Measurements from ENCODE around the gene KCNJ6. TPM values are rescaled to one million over a fixed set of nuclear protein-coding genes. Genes with fewer than 3 reads are reported as not detected.

The KCNJ6 gene
- polyA plus RNA-seq, 3 donors, result 0.16 to 0.30 (median 0.27) TPM

DNA sequence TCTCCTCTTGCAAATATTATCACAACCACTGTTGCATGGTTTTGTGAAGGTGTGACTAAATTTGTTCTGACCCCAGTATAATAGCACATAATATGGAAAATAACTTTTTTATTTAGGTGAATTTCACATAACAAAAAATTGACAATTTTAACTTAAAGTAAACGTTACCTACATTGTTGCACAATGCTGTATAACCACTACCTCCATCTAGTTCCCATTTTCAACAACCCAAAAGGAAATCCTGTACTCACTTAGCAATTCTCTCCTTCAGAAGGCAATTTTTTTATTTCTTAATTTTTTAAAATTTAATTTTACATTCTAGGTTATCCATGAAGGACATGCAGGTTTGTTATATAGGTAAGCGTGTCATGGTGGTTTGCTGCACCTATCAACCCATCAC lies 95.2 kb downstream of the KCNJ6 start:
- no peak for DNase-seq

DNA sequence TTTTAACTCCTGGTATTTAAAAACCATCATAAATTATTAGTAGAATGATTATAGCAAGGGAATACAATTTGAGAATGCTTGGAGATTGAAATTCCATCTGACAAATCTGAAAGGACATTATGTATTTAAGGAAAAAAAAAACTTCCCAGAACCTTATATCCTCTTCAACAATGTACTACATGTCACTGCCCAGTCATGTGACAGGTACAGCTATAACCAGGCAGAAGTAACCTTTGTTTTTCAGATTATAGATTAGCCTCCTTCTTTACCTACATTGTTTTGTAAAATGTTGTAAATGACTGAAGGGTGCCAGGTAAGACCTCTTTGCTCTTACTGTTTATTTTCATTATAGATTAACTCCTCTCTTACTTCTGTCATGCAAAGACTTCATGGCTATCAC lies 96.9 kb downstream of the KCNJ6 start:
- DNase-seq, result no peak

DNA sequence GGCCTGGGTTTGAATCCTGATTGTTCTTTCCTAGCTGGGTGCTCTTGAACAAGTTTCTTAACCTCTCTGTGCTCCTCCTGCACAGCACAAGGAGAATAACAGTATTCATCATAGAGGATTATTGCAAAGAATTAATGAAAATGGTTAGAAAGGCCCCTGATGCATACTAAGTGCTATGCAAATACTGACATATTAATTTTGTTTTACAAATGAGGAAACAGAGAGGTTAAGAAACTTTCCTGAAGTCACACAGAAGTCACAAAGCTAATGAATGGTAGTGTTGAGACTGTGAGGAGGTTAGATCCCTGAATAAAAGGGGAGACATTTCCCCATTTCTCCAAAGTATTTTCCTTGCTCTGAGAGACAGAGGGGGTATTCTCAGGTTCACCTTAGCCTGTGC lies 99.0 kb downstream of the KCNJ6 start:
- DNase-seq, result no peak

DNA sequence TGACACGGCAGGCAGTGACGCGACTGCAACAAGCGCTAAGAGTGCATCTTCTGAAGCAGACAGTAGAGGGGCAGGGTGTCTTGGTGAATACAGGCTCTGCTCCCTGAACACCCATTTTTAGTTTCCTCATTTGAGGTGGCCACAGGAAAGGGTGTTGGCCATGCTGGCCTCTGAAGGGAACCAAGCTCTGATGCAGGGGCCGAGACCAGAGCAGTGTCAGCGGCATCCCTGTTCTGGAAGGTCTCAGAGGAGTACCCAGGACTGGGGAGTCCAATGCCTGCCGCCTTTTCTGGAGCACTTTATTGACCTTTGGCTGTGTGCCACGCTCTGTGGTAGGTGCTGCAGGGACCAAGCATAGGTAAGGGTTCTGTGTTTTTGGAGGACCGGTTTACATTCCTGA lies 100.4 kb downstream of the KCNJ6 start:
- no peak for DNase-seq

DNA sequence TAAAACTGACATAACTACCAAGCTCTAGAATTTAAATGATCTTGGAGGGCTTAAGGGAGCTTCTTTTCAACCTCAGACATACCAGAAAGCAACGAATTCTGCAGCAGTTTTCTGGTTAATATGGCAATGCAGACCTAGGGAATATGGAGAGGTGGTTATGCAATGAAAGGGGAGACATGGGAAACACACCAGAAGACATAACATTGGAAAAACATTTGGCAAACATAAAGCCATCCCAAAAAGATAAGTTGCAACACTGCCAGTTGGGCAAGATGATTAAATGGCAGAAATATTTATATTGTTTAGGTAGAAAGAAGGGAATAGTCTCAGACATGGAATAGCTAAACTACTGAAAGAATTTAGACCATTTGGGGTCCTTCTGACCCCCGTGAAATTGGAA lies 104.5 kb downstream of the KCNJ6 start:
- DNase-seq, result no peak

DNA sequence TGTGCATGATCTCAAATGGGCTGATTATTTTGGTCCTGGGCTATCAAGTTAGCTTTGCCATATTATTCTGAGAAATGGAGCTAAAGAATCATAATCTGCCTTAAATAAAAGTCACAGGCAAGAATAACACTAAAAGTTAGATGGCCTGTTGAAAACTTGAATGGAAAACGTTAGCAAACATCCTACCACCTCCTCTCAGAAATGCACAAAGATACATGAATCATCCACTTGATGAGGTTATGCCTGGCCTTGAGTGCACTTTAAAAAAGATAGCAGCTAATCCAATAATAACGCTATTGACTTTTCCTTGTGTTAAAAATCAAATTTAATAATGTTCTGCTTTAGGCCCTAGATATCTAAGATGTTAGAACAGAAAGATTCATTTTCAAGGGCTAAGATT lies 108.0 kb downstream of the KCNJ6 start:
- DNase-seq, result no peak

DNA sequence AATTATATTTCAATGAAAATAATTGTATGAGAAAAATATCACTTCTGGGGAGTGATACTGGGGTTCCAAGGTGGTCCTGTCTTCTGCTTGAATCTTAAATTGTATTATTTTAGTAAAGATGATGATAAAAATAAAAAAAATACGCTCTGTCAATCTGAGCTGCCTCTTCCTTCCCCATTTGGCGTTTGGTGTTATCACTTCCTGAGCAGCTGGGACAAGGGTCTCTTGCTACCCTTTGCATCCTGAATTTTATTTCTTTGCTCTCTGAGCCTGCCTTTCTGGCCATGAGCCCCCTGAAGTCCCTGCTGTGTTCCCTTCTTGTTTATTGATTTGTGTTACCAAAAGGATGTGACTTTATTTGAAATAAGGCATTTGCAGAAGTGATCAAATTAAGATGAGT lies 111.0 kb downstream of the KCNJ6 start:
- no peak for DNase-seq

DNA sequence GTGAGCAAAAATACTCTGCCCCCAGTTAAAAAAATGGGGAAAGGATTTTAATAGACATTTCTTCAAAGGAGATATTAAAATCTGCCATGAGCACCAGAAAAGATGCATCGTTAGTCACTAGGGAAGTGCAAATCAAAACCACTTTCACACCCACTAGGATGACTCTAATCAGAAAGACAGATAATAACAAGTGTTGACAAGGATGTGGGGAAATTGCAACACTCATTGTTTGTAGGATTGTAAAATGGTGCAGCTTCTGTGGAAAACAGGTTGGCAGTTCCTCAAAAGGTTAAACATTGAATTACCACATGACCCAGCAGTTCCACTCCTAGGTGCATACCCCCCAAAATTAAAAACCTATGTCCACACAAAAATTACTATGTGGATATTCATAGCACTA lies 112.3 kb downstream of the KCNJ6 start:
- no peak for DNase-seq

DNA sequence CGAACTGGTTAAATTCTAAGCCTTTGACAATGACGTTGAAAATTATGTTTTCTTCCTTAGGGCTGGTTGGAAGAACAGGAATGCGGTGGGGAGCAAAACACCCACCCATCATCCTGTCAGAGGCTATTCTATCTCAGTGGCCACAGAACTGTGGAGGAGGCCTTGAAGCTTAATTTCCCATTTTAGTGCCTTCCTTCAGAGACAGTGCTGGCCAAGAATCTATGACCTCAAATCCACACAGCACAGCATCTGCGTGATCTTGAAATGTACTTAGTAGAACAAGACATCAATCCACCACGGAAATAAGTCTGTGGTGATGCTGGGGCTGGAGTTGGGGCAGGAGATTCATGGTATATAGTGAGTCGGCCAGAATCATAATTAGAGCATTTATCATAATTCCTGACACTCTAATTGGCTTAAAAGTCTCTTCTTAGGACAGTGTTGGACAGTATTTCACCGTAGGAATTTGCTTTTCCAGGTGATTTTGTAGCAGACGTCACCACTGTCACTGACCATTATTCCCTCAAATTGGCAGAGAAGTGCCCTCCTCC lies 113.1 kb downstream of the KCNJ6 start:
- peak; percentile 11 for DNase-seq

DNA sequence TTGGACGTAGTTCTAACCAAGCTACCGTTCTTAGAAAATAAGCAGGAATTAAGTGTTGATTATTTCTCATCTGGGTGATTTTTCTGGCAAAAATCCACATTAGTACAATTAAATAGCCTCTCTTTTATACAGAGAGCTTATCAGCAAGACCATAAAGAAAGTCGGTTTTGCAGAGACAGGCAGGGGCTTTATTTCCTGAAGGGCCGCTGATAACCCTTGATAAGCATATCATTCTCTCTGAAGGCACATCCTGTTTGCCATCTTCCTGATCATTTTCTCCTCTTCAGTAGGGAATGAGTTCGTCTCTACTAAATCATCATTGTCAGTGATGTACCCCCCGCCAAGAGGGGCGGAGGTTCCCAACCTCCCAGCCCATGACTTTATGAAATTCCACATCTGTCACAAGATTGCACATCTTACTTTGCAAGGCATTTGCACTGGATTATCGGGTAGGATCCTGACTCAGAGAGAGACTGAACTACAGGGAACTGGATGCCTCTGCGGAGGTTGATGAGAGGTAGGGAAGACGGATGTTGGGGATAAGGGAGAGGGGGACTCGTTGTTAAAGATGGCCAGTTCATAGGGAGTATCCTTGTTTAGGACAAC lies 115.7 kb downstream of the KCNJ6 start:
- DNase-seq, result no peak

DNA sequence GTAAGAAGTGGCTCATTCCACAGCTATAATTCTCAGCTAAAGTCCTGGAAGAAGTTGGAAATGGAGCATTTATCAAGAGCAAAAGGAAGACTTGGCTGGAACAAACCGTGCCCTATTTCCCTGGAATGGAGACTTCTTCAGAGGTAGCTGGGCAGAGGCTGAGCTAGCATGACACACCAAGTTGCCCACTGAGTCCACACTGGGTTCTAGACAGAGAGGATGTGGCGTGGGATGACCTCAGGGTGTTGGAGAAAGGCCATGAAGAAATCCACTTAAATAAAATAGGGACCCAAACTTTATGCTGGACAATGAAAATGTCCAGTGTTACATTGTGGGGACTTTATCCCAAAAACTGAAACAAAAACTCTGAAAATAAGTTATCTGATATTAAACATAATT lies 116.2 kb downstream of the KCNJ6 start:
- no peak for DNase-seq

DNA sequence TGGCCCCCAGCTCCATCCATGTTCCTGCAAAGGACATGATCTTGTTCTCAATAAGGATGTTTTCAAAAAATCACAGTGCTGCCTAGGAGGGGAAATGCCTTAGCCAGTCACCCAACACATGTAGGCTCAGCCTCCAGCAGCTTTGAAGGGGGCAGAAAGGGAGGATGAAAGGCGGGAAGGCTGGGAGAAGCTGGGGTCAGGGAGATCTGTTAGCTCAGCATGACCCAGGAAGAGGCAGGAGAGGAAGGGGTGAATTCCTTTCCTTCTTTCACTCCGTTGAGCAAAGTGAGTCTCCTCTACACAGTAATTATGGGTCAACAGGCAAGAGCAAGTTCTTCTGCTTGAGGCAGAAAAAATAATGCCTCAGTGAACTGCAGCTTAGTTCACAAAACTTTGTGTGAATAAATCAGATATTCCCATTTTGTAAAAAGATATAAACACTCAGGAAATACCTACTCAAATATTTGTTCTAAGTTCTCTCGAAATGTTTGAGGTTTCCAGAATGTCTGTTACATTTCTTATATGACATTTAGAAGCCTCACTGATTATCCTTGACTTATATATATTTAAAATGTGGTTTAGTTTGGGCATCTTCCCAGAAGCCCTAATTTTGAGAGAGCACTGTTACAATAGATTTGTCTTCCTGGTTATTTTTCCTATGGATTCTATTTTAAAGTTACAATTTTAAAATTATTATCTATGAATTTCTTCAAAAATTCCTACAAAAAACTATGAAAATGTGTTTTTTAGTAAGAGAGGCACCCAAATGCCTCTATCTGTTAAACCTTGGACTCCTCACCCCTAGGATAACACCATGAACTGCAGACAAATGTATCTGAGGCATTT lies 116.8 kb downstream of the KCNJ6 start:
- peak; percentile 46 for DNase-seq

DNA sequence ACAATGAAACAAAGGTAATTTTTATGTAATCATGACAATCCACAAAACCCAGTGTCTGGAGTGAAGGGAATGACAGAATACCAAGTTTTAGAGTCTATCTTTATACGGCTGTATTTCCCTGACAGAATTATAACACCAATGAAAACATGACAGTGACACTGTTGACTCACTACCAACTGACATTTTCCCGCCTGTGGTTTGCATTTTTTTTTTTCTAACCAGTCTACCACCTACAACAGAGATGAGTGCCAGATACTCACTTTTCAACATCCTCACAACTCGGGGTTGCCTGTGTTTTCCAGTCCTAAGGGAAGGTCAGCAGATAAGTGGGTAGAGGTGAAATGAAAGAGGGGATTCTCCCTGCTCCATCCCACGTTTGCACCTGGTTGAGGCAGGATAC lies 118.9 kb downstream of the KCNJ6 start:
- DNase-seq, result no peak

DNA sequence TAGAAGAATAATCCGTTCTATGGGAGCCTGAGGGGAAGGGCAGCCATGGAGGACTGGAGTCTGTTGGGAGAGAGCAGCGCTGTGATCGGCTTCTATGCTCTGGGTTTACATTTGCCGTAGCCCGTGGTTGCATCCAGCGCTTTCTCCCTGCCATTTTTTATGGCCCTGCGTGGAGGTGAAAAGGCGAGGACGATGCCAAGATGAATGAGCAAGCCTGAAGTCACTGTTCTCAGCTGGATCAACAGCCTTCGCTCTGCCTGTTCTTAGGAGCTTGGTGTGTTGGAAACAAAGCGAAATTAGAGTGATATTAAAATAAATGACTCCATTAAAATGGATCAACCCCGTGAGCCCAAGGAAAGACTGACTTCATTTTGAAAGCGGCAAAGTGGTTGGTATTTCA lies 120.2 kb downstream of the KCNJ6 start:
- DNase-seq, result no peak

DNA sequence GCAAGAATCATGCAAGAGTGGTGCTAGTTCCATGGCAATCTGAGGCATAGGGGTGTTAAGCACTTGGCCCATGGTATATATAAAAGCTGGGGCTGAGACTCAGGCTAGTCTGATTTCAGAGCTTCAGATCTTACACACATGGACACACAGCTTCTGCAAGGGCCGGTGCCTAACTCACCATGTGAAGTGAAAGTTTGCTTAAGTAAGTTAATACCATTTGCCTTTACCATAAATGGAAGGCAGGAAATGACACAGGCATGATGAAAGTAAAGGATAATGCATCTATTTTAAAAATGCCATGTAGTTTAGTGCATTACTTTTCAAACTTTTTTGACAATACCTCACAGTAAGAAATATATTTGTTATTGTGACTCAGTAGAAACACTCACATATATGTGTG lies 122.6 kb downstream of the KCNJ6 start:
- no peak for DNase-seq

DNA sequence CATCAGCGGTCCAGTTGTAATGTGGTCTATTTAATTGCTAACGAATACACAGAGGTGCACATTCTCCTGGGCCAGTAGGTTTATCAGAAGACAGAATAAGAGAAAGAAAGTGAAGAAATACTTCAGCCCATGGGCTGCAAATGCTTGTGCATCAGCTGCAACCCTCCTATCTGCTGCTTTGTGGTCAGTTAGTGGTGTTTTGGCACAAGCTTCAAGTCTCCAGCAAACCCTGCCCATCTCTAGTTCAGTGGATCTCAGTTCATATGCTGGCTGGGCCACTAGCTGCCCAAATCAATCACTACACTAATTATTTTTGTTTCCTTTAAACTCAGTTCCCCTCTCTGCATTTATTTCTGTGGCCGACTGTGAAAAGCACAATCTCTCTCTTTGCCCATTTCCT lies 124.2 kb downstream of the KCNJ6 start:
- no peak for DNase-seq

DNA sequence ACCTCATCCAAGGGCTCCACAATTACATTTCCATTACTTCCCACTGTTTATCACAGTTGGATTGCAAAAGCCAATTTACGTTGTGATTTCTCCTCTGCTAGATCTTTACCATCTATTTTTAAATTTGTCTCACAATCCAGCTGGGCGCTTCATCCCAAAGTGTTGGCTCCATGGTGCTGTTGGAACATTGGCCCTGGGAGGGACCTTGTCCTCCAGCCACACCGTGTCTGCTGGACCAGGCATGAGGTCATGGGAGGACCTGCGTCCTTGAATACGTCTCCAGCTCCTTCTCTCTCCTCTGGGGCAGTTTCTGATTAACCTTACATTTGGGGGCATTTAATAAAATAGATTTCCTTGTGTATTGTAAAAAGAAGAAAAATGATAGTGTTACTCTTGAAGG lies 125.4 kb downstream of the KCNJ6 start:
- DNase-seq, result no peak

DNA sequence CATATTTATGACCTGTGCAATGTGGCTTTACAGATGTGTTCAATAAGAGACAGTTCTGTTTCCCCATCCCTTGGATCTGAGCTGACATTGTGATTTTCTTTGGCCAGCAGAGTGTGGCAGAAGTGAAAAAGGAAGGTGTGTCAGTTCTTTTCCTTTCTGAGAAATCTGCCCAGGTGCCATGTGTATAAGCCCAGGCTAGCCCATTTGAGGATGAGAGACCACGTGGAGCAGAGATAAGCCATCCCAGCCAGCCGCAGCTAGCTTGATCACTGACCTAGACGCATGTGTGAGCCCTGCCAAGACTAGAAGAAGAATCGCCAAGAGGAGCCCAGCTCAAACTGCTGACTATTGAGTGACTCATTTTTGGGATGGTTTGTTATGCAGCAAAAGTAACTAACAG lies 127.8 kb downstream of the KCNJ6 start:
- no peak for DNase-seq

DNA sequence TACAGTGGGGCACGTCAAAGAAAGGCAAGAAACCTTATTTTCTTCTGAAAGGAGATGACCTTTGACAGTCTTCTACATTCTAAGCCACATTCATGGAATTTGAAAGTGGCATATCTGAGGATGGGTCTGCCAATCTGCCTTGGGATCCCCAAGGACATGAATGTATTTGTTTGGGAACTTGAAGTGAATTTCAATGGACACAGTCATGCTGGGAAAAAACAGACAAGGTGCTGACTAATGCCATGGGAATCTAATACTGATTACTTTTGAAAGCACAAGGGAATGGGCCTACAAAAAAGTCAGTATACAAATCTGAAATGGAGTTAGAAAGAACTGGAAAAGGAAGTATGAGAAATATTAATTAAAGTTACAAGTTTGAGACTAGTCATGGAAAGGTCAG lies 128.8 kb downstream of the KCNJ6 start:
- DNase-seq, result no peak

DNA sequence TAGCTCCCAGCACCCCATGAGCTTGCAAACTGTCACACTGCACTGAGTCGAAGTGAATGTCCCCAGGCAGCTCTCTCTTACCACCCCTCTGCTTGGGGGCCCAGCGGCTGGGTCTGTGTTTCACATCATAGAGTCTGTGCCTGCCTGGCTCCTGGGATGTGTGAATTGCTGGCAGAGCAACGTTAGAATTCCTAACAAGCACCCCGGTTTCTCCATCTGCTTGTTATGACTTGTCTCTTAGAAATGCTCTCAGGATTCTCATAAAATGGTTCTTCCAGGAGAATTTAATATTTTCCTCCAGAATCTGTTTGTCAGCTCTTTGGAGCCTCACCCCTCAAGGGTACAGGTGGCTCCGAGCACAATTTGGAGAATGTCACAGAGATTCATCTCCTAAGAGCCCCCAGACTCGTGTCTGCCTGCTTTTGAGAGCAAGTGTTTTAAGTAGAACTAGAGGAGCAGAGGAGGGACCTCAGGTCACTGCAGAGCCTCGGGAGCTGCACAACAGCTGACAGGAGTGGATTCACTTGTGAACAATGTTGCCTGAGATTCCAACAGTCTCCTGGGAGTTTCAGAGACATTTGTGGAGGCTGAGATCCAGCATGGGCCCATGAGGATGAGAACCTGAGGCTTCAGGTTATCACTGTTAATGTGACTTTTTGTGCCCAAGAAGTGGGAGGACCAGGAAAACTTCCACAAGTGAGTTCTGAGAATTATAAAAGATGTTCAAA lies 131.5 kb downstream of the KCNJ6 start:
- no peak for DNase-seq

DNA sequence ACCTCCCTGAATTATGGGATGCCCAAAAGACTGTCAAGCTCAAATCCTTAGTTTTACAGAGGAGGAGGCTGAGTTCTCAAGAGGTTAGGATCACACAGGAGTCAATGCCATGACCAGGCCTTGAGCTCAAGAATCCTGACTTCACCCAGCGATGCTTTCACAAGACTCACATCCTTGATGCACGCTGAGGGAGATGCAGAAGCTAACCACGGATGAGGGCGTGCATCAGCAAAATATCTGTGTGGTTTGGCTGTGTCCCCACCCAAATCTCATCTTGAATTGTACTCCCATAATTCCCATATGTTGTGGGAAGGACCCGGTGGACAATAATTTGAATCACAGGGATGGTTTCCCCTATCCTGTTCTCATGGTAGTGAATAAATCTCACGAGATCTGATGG lies 133.2 kb downstream of the KCNJ6 start:
- no peak for DNase-seq

DNA sequence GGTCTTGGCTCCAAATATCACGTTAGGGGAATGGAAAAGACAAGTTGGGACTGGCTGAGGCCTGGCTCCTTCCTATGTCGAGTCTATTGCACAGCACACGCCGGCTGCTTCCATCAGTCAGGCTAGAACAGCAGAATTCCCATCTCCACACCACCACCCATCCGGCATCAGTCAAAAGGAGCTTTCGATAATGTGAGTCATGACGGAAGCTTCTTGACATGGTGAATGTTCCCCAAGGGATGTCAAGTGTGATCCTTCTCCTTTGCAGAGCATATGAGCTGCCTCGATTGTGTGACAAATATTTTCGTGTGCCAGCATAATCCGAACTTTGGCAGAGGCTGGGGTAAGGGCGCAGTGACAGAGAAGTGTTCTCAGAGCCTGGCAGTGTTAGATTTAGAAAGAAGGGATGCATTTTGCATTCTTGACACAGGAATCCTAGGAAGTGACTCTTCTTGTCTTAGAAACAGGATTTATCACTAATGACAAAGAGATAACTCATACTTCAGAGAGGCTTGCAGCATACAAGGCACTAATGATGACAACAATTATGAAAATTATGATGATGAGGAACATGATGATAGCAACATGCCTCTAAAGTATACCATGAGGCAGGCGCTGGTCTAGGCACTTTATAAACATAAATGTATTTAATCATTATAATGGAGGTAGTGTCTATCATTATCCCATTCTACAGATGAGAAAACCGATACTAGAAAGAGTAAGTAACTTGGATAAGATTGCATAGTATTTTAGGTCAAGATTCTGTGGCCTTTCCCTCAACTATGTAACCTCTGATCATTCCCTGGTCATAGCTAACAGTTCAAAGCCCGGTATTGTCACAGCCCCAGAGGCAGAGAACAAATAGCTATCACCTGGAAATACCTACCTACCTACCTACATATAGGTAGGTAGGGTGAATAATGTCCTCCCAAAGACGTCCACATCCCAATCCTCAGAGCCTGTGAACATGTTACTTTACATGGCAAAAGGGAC lies 135.0 kb downstream of the KCNJ6 start:
- no peak for DNase-seq

Data from renal pelvis (tissue), 4 donors.